GM21529 (cell line): ENCODE results near the gene KCNN3.

Source experiments
- ATAC-seq: cut with Tn5 transposase; IDR thresholded peaks from one replicate; pipeline ENCODE4 v1.9.1; 2021; ENCODE audit not compliant: unreplicated experiment

Gene KCNN3

DNA sequence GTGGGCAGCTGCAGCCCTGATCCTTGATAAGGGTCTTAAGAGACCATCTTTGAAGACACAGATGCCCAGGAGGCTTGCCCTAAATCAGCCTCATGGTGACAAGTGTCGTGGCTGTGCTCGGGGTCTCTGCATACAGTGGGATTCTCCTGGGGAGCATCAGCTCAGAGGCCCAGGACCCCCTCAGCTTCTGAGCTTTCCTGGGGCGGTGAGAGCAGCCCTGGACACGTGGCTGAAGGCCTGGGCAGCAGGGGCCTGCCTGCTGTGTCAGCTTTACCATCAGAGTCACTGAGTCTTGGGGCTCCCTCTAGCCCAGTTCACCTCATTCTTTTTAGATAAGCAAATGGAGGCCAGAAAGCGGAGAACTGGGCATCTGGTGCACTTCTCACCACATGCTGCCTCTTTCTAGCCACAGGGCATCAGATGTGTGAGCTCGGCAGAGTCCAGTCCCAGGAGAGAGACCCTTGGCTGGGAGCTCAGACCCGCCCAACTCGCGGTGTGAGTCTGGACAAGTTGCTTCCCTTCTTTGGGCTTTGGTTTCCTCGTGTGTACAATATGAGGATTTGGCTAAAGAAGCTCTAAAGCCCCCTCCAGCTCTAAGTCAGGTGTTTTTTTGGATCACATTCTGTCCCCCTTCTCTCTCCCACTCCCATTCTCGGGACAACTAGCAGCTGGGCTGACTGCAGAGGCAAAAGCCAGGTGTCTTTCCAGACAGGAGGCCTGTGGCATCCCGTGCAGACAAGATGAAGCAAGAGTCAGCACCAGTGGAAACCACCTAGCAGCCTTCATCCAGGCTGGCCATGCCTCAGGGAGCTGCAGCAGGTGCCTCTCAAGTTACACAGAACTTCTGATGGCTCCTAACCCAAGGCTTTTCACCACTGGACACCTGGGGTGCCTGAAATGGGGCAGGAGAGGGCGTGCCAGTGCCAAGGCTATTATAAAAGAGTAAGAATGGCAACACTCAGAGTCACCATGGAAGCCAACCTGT lies 119.1 kb downstream of the KCNN3 start:
- ATAC-seq: no peak

GRCh38 chr1:154749078-154749760 lies 120.9 kb downstream of the KCNN3 start:
- ATAC-seq: no peak

GRCh38 chr1:154748405-154748775 lies 121.7 kb downstream of the KCNN3 start:
- no peak for ATAC-seq

DNA sequence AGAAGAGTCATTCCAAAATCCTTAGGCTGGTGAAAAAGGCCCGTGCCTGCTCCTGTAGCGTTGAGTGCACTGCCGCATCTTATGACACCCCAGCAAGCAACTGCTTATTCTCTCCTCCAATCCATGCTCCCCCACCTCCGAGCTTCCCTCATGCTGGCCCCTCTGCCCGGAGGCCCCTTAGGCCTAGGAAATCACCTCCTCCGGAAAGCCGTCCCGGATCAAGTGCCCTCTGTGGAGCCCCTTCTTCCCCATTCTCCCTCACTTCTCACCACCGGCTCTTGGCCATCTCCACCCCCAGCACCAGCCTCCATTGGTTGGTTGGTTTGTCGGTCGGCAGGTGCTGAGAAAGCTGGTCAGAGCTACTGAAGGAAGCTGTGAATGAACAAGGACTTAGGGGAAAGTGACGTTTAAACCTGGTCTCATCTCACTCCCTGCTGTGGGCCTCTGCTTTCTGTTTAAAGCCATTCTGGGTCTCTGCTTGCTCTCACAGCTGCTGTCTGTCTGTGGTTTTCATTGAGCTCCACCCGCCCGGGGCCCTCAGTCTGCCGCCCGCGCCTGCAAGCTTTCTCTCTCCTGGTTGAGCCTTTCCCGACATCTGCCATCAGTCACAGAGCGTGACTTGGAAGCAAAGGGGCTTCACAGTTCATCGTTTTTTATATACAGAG lies 122.2 kb downstream of the KCNN3 start:
- peak; percentile 83 for ATAC-seq

GRCh38 chr1:154747380-154747739 lies 122.7 kb downstream of the KCNN3 start:
- ATAC-seq: no peak

GRCh38 chr1:154746622-154747299 lies 123.3 kb downstream of the KCNN3 start:
- ATAC-seq: no peak

GRCh38 chr1:154745750-154746425 lies 124.2 kb downstream of the KCNN3 start:
- no peak for ATAC-seq

DNA sequence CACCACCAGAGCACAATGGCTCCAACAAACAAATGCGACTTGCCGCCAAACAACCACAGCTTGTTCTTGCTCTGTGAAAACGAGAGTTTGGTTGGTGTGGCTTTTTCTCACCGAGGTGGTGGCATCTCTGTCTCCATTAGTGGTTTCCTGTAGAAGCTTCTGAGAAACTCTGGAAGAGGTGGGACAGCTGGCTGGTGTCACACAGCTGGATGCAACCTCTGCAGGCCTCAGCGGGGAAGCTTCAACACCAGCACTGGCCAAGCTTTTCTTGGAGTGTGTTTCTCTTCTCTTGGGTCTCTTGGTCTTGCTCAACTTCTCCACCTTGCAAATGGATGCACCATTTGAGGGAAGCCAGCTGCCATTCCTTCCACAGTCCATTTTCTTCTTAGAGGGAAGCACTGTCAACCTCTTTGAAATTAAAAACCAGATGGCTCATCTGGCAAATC lies 124.8 kb downstream of the KCNN3 start:
- no peak for ATAC-seq

DNA sequence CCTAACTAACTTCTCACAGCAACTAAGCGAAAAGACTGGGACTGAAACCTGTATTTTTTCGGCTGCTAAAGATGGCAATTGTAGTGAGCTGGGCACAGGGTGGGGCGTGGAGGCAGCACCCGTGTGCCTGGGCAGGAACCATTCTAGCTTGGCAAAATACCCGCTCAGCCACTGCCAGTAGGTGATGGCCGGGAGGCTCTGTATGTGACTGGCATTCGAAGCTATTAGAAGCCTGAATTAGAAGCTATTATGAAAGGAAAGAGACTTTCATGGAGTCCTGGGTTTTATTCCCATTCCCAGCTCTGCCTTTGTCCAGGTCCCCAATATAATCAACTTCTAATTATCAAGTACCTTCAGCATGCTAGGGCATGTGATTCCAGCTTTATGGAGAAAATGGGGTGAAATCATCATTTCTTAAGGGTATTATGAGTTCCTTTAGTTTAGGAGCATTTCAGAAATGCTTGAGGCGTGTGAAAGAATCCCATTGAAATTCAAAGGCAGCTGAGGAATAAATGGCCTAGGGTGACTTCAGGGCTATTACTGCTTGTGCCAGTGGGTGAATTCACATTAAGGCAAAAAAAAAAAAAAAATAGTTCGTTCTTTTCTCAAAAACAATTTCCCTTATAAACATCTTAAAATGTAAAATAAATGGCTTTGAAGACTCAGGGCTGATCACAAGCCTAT lies 125.6 kb downstream of the KCNN3 start:
- ATAC-seq: no peak

GRCh38 chr1:154743526-154744036 lies 126.5 kb downstream of the KCNN3 start:
- no peak for ATAC-seq

DNA sequence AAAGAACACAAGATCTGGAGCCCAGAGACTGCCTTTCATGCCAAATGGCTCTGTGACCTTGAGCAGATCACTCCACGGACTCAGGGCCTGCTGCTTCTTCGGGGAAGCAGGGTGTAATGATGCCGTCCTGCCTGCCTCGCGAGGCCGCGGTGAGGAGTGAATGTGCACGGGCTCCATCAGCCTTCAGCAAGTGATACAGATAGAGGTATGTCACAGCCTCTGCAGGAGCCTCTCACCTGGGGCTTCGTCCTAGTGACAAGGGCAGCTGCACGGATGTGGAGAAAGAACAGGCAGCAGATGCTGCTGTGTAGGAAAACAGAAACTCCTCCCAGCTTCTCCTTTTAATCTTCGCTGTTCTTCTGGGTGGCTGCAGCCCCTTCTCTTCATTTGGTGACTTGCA lies 127.5 kb downstream of the KCNN3 start:
- ATAC-seq: no peak

- no peak for ATAC-seq
Measured at GRCh38 chr1:154741741-154742495, 128.2 kb downstream of the KCNN3 start.

GRCh38 chr1:154741327-154741726 lies 128.8 kb downstream of the KCNN3 start:
- no peak for ATAC-seq

- ATAC-seq: no peak
Measured at GRCh38 chr1:154739654-154740053, 130.4 kb downstream of the KCNN3 start.

- ATAC-seq: no peak
Measured at GRCh38 chr1:154736841-154737240, 133.2 kb downstream of the KCNN3 start.

- ATAC-seq: no peak
Measured at GRCh38 chr1:154735804-154736168, 134.3 kb downstream of the KCNN3 start.

GRCh38 chr1:154735061-154735803 lies 134.8 kb downstream of the KCNN3 start:
- ATAC-seq: no peak

DNA sequence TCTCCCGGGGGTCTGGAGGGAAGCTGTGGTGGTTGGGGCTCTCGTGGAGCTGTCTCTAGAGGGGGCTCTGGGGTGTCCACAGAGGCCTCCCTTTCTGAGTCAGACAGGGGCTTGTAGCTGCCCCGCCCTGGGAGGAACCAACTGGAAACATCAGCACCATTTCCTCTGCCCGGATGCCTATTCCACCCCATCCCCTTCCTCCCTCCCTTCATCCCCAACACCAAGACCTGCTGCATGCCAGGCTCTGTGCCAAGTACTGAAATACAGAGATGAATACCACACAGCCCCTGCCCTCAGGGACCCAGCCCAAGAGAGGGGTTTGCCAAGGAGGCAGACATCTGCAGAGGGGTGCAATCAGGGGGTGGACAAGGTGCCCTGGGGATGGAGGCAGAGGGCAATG lies 136.5 kb downstream of the KCNN3 start:
- no peak for ATAC-seq
